C4-2B (cell line): ENCODE data around the gene NFKBIE.

Experiments used
- H3K27ac ChIP-seq: fragments of 450-650 bp; 2 replicates; pipeline ENCODE4 v1.5.1; 2017
- ZFX ChIP-seq: fragments of 450-650 bp; IDR thresholded peaks from 2 replicates; pipeline ENCODE4 v1.6.1; 2017
- TF ChIP-seq, protein P1 (sequence below): fragments of 450-650 bp; conservative IDR thresholded peaks from 2 replicates; pipeline ENCODE4 v1.5.1; 2017; ENCODE audit warnings: mild to moderate bottlenecking

The NFKBIE gene

DNA sequence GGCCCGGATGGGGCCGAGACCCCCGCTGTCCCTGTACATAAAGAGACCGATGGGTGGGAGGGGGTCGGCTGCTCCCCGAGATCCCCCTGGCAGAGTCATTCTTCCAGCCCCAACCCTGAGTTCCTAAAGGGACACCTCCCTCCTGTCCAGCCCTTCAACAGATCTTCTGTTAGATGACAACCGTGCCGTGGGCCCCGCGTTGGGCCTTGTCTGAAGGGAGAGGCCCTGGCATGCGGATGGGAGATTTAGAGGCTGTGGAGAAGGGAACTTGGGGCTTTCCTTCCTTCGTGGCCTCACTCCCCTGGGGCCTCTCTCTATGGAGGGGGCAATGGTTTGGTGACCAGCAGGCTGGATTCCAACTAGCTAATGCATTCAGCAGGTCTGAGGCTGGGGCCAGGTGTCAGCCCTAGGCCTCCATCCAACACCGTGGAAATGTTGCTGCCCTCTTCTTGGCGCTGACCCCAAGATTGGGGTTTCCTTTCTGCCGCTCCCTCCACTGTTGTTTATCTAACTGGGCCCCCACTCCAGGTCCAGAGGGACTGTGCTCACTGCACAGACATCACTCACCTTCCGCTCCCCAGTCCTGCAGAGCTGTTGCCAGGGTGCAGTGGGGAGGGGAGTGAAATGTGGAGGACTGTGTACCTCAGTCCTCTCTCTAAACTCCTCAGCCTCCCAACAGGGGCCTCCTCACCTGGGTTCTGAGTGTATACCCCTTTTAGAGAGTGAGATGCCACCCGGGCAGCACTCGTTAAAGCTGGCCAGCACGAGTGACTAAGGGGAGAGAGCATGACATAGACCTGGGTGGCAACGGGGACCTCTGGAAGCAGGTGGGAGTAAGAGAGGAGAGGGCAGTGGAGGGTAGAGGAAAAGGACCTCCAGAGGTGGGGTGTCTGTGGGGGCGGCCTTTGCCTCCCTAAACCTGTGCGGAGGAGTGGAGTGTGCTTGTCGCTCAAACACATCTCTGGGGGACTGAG is 11.6 kb upstream of the NFKBIE start:
- no peak overlapping the region for H3K27ac ChIP-seq
- TF ChIP-seq, protein P1, sequence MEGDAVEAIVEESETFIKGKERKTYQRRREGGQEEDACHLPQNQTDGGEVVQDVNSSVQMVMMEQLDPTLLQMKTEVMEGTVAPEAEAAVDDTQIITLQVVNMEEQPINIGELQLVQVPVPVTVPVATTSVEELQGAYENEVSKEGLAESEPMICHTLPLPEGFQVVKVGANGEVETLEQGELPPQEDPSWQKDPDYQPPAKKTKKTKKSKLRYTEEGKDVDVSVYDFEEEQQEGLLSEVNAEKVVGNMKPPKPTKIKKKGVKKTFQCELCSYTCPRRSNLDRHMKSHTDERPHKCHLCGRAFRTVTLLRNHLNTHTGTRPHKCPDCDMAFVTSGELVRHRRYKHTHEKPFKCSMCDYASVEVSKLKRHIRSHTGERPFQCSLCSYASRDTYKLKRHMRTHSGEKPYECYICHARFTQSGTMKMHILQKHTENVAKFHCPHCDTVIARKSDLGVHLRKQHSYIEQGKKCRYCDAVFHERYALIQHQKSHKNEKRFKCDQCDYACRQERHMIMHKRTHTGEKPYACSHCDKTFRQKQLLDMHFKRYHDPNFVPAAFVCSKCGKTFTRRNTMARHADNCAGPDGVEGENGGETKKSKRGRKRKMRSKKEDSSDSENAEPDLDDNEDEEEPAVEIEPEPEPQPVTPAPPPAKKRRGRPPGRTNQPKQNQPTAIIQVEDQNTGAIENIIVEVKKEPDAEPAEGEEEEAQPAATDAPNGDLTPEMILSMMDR, result no peak

DNA sequence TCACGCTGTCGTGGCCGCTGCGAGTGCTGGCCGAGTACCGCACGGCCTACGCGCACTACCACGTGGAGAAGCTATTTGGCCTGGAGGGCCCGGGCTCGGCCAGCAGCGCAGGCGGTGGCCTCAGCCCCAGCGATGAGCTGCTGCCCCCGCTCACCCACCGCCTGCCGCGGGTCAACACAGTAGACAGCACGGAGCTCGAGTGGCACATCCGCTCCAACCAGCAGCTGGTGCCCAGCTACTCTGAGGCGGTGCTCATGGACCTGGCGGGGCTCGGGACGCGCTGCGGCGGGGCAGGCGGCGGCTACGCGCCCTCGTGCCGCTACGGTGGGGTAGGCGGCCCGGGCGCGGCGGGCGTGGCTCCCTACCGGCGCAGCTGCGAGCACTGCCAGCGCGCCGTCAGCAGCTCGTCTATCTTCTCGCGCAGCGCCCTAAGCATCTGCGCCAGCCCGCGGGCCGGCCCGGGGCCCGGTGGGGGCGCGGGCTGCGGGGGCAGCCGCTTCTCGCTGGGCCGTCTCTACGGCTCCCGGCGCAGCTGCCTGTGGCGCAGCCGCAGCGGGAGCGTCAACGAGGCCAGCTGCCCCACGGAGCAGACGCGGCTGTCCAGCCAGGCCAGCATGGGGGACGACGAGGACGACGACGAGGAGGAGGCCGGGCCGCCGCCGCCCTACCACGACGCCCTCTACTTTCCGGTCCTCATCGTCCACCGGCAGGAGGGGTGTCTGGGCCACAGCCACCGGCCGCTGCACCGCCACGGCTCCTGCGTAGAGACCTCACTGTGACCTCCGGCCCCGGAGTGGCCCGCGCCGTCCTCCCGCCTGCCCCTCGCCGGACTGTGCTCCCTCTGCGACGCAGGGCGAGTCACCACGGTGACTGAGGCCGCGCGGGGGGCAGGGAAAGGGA is 10.6 kb upstream of the NFKBIE start:
- TF ChIP-seq, protein P1, result no peak
- no peak for TF ChIP-seq ZFX
- no peak overlapping the region for H3K27ac ChIP-seq

DNA sequence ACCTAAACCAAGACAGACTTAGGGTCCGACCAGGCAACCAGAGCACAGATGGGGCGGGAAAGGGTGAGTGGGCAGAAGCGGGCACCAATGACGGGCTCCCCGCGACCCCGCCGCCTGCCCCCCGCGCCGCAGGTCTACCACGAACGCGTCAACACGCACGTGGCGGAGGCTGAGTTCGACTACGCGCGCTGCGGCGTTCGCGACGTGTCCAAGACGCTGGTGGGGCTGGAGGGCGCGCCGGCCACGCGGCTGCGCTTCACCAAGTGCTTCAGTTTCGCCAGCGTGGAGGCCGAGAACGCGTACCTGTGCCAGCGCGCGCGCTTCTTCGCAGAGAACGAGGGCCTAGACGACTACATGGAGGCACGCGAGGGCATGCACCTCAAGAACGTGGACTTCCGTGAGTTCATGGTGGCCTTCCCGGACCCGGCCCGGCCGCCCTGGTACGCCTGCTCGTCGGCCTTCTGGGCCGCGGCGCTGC is 10.0 kb upstream of the NFKBIE start:
- no peak for TF ChIP-seq ZFX
- TF ChIP-seq, protein P1, result no peak
- H3K27ac ChIP-seq, result no peak overlapping the region

DNA sequence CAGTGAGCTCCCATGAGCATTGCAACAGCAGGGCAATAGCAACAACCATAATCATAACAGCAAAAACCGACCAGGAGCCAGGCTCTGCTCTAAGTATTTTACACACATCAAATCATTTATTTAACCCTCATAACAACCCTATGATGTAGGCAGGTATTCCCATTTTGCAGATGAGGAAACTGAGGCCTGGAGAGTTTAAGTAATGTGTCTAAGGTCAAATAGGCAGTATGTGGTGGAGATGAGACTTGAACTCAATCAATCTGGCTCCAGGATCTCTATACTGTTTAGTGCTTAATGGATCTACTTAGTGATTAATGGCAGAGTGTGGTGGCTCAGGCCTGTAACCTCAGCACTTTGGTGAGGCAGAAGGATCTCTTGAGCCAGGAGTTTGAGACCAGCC is 8.3 kb upstream of the NFKBIE start:
- H3K27ac ChIP-seq, result no peak overlapping the region
- TF ChIP-seq, protein P1, result no peak
- TF ChIP-seq ZFX, result no peak

DNA sequence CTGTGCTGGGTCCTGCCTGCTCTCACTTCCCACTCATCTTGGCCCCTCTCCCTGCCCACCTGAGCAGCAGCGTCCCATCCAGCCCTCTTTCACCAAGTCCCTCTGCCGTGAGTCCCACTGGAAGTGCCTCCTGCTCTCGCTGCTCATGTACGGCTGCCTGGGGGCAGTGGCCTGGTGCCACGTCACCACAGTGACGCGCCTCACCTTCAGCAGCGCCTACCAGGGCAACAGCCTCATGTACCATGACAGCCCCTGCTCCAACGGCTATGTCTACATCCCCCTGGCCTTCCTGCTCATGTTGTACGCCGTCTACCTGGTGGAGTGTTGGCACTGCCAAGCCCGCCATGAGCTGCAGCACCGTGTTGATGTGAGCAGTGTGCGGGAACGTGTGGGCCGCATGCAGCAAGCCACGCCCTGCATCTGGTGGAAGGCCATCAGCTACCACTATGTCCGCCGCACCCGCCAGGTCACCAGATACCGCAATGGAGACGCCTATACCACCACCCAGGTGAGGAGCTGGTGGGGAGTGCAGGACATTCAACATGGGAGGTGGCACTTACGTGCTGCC is 7.7 kb upstream of the NFKBIE start:
- no peak for TF ChIP-seq ZFX
- TF ChIP-seq, protein P1, result no peak
- no peak overlapping the region for H3K27ac ChIP-seq

DNA sequence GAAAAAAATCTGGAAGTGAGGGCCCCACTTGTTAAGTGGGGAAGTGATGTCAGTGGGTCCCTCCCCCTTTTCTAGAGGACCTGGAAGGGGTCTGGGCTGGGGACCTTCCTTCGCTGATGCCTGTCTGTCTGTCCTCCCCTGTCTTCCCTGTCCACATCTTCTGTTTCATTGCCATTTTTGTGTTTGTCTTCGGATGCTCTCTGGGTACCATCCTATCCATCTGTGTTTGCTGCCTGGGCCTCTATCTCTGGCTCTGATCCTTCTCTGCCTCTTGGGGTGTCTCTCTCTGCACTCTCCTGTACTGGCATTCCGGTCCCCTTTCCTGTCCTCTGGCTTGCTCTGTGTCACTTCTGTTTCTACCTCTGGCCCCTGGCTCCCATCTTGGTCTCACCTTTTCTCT is 7.2 kb upstream of the NFKBIE start:
- TF ChIP-seq, protein P1, result no peak
- TF ChIP-seq ZFX, result no peak
- no peak overlapping the region for H3K27ac ChIP-seq

DNA sequence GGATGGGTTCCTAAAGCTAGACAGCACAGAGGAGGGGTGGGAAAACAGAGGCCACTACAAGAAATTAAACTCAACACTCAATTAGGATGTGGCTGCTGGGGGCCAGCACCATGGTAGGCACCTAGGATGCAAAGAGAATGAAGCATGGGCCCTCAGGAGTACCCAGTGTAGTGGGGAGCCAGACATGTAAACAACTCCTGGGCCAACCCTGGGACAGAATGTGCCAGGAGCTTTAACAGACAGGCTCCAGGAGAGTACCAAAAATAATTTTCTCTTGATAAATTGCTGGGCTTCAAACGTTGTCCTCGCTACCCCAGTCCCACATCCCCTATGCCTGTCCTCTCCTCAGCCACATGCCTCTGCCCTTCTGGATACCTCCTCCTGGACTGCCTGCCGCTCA is 6.6 kb upstream of the NFKBIE start:
- no peak for TF ChIP-seq ZFX

More for the DNA sequence above, 6.6 kb upstream of the NFKBIE start:
- no peak overlapping the region for H3K27ac ChIP-seq
